ENCODE measurements around the gene ATP6V0A1.
"Not testable (repeated sequence)": the region's sequence is repeated elsewhere in the genome, so short reads cannot be mapped to it uniquely, and the experiment has no call there.

The ATP6V0A1 gene

DNA sequence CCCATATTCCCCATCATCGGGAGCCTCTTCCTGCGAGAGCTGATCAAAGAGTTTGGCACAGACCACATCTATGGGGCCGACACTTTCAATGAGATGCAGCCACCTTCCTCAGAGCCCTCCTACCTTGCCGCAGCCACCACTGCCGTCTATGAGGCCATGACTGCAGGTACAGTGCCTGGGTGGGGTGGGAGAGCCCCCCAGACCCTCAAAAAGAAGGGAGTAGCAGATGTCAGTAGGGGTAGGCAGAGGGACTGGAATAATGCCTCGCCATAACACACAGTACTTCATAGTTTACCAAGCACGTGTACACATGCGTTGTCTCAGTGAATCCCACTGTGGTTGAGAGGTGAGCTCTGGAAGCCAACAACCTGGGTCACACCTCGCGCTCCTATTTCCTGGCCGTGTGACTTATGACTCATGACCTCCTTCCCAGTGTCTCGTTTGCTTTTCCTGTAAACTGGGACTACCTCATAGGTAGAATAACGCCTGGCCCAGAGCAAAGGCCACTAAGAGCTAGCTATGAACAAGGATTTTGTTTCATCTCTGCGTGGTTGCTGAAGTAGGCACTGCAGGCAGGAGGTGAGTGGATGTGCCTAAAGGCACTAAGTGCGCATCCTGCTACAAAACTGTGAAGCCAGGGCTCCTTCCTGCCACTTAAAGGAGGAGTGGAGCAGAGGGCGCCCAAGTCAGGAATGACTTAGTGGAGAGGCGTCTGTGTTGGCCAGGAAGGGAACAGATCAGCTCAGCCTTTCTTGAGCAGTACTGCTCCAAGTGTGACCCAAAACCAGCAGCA, 82.6 kb downstream of the ATP6V0A1 start:
- TF ChIP-seq SUZ12 (IDR thresholded peaks at IDR 0.05; ENCODE audit: extremely low read depth, insufficient read depth, insufficient read length) (no peak), ZNF274 (IDR thresholded peaks at IDR 0.05; ENCODE audit: low read depth, low read length) (no peak), YY1 (IDR thresholded peaks at IDR 0.05; ENCODE audit: insufficient read depth, insufficient read length) (no peak)
- Histone ChIP-seq H3K27me3 (ENCODE audit: insufficient read depth, insufficient read length) (no peaks in the 10 kb centered on the region), H3K4me1 (ENCODE audit: insufficient read depth, insufficient read length) (peaks cover 9% of the 10 kb centered on the region), H3K4me3 (ENCODE audit: insufficient read length, low read depth) (no peak overlapping the region), H3K9me3 (ENCODE audit: insufficient read depth, low read length) (no peaks in the 10 kb centered on the region), H3K9ac (ENCODE audit: insufficient read length, low read depth) (no peak overlapping the region), H3K36me3 (ENCODE audit: insufficient read depth, insufficient read length, low read length) (peaks cover 60% of the 10 kb centered on the region)
- DNase-seq (ENCODE audit: low read depth, low spot score), result no peak

DNA sequence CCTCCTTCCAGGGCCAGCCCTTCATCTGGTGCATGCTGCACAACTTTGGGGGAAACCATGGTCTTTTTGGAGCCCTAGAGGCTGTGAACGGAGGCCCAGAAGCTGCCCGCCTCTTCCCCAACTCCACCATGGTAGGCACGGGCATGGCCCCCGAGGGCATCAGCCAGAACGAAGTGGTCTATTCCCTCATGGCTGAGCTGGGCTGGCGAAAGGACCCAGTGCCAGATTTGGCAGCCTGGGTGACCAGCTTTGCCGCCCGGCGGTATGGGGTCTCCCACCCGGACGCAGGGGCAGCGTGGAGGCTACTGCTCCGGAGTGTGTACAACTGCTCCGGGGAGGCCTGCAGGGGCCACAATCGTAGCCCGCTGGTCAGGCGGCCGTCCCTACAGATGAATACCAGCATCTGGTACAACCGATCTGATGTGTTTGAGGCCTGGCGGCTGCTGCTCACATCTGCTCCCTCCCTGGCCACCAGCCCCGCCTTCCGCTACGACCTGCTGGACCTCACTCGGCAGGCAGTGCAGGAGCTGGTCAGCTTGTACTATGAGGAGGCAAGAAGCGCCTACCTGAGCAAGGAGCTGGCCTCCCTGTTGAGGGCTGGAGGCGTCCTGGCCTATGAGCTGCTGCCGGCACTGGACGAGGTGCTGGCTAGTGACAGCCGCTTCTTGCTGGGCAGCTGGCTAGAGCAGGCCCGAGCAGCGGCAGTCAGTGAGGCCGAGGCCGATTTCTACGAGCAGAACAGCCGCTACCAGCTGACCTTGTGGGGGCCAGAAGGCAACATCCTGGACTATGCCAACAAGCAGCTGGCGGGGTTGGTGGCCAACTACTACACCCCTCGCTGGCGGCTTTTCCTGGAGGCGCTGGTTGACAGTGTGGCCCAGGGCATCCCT, 84.8 kb downstream of the ATP6V0A1 start:
- DNase-seq (ENCODE audit: low read depth, low spot score), result no peak
- H3K4me3 ChIP-seq (ENCODE audit: insufficient read length, low read depth), result no peak overlapping the region
- H3K9me3 ChIP-seq (ENCODE audit: insufficient read depth, low read length), result no peaks in the 10 kb centered on the region
- no peak overlapping the region for H3K9ac ChIP-seq (ENCODE audit: insufficient read length, low read depth)
- peaks cover 3% of the 10 kb centered on the region for H3K4me1 ChIP-seq (ENCODE audit: insufficient read depth, insufficient read length)
- H3K27me3 ChIP-seq (ENCODE audit: insufficient read depth, insufficient read length), result no peaks in the 10 kb centered on the region
- no peak for TF ChIP-seq ZNF274 (IDR thresholded peaks at IDR 0.05; ENCODE audit: low read depth, low read length)
- TF ChIP-seq YY1 (IDR thresholded peaks at IDR 0.05; ENCODE audit: insufficient read depth, insufficient read length), result no peak
- TF ChIP-seq SUZ12 (IDR thresholded peaks at IDR 0.05; ENCODE audit: extremely low read depth, insufficient read depth, insufficient read length), result no peak
- peaks cover 53% of the 10 kb centered on the region for H3K36me3 ChIP-seq (ENCODE audit: insufficient read depth, insufficient read length, low read length)

DNA sequence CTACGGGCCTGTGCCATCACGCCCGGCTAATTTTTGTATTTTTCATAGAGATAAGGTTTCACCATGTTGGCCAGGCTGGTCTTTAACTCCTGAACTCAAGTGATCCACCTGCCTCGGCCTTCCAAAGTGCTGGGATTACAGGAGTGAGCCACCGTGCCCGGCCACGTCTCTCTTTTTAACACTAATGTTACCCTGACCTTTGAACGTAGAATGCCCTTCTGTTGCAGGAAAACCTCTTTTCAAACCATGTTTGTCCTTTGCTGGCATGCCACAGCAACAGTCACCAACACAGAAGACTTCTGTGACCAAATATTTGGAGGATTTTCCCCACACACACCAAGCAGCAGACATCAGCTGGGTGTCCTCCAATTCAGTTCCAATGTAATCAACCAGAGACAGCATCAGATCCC, 86.2 kb downstream of the ATP6V0A1 start:
- Histone ChIP-seq H3K36me3 (ENCODE audit: insufficient read depth, insufficient read length, low read length) (peaks cover 40% of the 10 kb centered on the region), H3K4me3 (ENCODE audit: insufficient read length, low read depth) (no peak overlapping the region), H3K27me3 (ENCODE audit: insufficient read depth, insufficient read length) (no peaks in the 10 kb centered on the region), H3K4me1 (ENCODE audit: insufficient read depth, insufficient read length) (peaks cover 3% of the 10 kb centered on the region), H3K9ac (ENCODE audit: insufficient read length, low read depth) (no peak overlapping the region), H3K9me3 (ENCODE audit: insufficient read depth, low read length) (no peaks in the 10 kb centered on the region)
- no peak for DNase-seq (ENCODE audit: low read depth, low spot score)
- TF ChIP-seq YY1 (IDR thresholded peaks at IDR 0.05; ENCODE audit: insufficient read depth, insufficient read length) (no peak), ZNF274 (IDR thresholded peaks at IDR 0.05; ENCODE audit: low read depth, low read length) (no peak), SUZ12 (IDR thresholded peaks at IDR 0.05; ENCODE audit: extremely low read depth, insufficient read depth, insufficient read length) (no peak)

DNA sequence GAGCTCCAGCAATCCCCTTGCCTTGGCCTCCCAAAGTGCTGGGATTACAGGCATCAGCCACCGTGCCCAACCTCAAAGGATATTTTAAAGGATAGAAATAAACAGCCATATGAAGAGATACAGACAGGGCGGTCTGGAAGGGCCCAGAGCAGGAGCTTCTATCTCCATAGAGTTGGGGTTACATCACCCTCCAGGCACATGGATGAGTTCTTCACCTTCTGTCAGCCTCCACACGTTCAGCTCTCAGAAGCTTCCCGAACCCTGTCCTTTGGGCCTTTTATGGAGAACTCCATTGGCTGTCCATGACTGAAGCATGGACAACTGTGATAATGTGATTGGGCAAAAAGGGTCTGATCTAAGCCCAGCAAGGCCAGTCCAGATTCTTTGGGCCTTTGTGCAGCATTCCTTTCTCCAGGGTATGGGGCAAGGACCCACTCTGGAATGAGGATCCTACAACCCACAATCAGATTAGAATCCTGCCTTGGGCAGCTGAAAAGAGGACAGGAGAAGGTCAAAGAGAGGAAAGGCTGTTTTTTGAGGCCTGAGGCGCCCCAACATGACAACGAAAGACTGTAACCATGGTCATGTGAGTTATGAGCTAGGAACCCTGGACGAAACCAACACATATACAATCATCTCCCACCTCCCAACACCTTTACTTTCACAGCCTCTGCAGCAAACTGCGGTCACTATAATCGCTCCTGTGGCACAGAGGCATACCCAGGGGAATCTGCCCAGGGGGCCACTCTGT, 87.3 kb downstream of the ATP6V0A1 start:
- DNase-seq (ENCODE audit: low read depth, low spot score); H3K27me3 ChIP-seq (ENCODE audit: insufficient read depth, insufficient read length); H3K9ac ChIP-seq (ENCODE audit: insufficient read length, low read depth); H3K4me3 ChIP-seq (ENCODE audit: insufficient read length, low read depth); H3K9me3 ChIP-seq (ENCODE audit: insufficient read depth, low read length); H3K4me1 ChIP-seq (ENCODE audit: insufficient read depth, insufficient read length): not testable (repeated sequence)
- peaks cover 38% of the 10 kb centered on the region for H3K36me3 ChIP-seq (ENCODE audit: insufficient read depth, insufficient read length, low read length)

DNA sequence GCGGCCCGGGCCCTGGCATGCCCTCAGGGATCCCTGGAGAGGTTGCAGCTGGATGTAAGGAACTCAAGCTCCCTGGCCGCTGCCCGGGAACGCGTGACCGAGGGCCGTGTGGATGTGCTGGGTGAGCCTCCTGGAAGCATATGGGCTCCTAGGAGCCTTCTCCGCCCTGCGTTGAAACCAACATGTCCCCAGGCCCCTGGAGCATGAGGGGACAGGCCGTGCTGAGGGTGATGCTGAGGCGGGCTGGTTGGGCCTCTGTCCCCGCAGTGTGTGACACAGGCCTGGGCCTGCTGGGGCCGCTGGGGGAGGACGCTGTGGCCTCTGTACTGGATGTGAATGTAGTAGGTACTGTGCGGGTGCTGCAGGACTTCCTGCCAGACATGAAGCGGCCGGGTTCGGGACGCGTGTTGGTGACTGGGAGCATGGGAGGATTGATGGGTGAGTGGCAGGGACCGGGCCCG, 88.4 kb downstream of the ATP6V0A1 start:
- Histone ChIP-seq H3K36me3 (ENCODE audit: insufficient read depth, insufficient read length, low read length) (peaks cover 34% of the 10 kb centered on the region), H3K9me3 (ENCODE audit: insufficient read depth, low read length) (no peaks in the 10 kb centered on the region)
- DNase-seq (ENCODE audit: low read depth, low spot score), result no peak

DNA sequence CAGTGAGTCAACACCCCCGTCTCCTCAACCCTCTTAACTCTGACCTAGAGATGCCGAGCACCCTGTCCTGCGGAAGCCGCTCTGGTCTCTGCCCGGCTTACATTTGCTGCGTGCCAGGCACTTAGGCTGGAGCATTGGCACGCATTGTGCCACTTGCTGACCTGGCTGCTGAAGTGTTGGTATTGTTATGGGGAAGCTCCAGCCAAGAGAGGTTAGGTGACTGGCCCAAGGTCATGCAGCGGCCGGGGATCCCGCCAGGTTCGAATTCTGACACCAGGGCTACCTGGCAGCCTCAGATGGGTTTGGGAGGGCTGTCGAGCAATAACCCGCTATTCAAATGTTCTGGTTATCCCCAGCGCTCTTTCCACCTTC, 89.0 kb downstream of the ATP6V0A1 start:
- H3K9ac ChIP-seq (ENCODE audit: insufficient read length, low read depth), result no peak overlapping the region
- no peaks in the 10 kb centered on the region for H3K9me3 ChIP-seq (ENCODE audit: insufficient read depth, low read length)
- no peak for DNase-seq (ENCODE audit: low read depth, low spot score)
- H3K4me3 ChIP-seq (ENCODE audit: insufficient read length, low read depth), result no peak overlapping the region
- H3K27me3 ChIP-seq (ENCODE audit: insufficient read depth, insufficient read length), result no peaks in the 10 kb centered on the region
- H3K4me1 ChIP-seq (ENCODE audit: insufficient read depth, insufficient read length), result peaks cover 1% of the 10 kb centered on the region
- TF ChIP-seq YY1 (IDR thresholded peaks at IDR 0.05; ENCODE audit: insufficient read depth, insufficient read length) (no peak), SUZ12 (IDR thresholded peaks at IDR 0.05; ENCODE audit: extremely low read depth, insufficient read depth, insufficient read length) (no peak), ZNF274 (IDR thresholded peaks at IDR 0.05; ENCODE audit: low read depth, low read length) (no peak)
- peaks cover 29% of the 10 kb centered on the region for H3K36me3 ChIP-seq (ENCODE audit: insufficient read depth, insufficient read length, low read length)

More for the DNA sequence above, 88.4 kb downstream of the ATP6V0A1 start:
- no peak for TF ChIP-seq ZNF274 (IDR thresholded peaks at IDR 0.05; ENCODE audit: low read depth, low read length)
- no peak for TF ChIP-seq SUZ12 (IDR thresholded peaks at IDR 0.05; ENCODE audit: extremely low read depth, insufficient read depth, insufficient read length)
- TF ChIP-seq YY1 (IDR thresholded peaks at IDR 0.05; ENCODE audit: insufficient read depth, insufficient read length), result no peak
- H3K27me3 ChIP-seq (ENCODE audit: insufficient read depth, insufficient read length), result no peaks in the 10 kb centered on the region
- no peak overlapping the region for H3K4me3 ChIP-seq (ENCODE audit: insufficient read length, low read depth)
- H3K4me1 ChIP-seq (ENCODE audit: insufficient read depth, insufficient read length), result peaks cover 1% of the 10 kb centered on the region
- peak overlapping the region; percentile 28 for H3K9ac ChIP-seq (ENCODE audit: insufficient read length, low read depth)

Measured in NT2/D1 (cell line).